HPDE6-E6E7 (cell line): ENCODE results near the gene DENND1A.

ENCODE experiments used
- DNase-seq: peaks from one replicate; pipeline ENCODE4 v3.0.0; 2011; ENCODE audit warnings: missing footprints; ENCODE audit errors: extremely low spot score

DENND1A gene

DNA sequence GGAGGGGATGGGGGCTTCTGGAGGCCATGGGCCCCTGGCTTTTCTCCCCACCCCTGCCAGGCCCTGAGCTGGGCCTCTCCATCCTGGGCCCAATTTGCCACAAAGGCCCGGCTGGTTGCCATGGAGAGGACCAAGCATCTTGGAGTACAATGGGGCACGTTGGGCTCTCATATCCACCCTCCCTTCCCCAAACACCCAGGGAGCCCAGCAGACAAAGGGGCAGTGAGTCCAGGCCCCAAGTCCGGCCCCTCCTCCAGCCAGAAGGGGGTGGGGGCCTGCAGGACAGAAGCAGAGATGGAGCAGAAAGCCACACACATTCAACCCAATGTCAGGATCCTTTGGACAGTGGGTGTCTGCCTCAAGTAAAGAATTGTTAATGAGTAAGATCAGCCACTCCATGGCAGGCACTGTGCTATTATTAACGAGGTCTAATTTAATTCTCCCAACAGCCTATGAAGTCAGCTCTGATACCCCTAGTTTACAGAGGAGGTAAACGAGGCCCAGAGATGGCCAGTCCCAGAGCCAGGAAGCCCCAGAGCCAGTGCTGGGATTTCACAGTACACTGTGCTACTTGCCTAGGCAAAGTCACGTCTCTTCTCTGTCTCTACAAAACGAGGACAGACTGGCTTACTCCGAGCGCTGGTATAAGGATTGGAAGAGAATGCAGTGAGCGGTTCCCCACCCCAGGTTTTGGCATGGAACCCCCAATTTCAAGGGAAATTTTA lies 571.6 kb downstream of the DENND1A start:
- DNase-seq: no peak

DNA sequence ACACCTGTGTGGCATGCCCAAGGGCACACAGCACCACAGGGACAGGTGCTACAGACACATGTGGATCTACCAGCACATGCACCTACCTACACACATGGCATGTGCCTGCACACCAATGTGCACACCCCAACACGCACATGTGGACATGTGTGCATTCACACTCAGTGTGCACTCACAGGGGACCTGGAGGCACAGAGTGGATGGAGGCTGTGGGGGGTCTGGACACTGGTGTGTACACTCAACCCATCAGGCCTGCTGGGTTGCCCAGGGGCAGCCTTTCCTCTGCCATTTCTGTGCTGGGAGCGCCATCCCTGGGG lies 572.2 kb downstream of the DENND1A start:
- DNase-seq: no peak

DNA sequence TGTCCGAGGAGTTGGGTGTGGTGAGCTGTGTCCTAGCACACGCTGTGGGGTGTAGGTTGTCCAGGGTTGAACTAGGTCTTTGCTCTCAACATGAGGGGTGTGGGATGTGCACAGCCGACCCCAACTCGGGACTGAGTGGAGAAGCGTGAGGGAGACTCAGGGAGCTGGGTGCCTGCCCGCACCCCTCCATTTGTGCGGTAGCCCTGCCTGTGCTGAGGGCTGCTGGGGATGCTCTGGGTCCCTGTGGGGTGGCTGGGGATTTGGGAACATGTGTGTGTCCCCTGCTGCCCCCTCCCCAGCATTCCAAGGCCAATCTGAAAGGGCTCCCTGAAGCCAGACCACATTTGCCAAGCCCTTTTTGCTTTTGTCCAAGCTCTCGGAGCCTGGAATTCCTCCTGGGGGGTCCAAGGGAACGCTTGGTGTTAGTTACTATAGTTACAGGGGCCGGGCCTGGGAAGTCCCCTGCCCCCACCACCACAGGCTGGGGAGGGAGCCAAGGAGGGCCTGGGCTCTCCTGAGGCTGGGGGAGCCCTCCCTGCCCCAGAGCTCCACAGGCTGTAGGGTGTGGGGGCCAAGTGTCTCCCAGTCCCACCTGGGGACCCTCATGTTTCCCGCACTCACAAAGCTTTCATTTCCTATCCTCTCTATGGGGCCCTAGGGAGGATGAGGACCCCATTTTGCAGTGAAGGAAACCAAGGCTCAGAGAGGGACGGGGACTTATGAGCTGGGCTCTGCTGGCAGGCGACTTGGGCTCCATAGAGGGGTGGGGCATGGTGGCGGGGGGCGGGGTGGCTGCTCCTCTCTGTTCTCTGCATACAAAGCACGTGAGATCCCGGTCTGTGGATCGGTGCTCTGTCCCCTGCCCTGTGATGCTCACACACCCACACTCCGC lies 572.8 kb downstream of the DENND1A start:
- no peak for DNase-seq

DNA sequence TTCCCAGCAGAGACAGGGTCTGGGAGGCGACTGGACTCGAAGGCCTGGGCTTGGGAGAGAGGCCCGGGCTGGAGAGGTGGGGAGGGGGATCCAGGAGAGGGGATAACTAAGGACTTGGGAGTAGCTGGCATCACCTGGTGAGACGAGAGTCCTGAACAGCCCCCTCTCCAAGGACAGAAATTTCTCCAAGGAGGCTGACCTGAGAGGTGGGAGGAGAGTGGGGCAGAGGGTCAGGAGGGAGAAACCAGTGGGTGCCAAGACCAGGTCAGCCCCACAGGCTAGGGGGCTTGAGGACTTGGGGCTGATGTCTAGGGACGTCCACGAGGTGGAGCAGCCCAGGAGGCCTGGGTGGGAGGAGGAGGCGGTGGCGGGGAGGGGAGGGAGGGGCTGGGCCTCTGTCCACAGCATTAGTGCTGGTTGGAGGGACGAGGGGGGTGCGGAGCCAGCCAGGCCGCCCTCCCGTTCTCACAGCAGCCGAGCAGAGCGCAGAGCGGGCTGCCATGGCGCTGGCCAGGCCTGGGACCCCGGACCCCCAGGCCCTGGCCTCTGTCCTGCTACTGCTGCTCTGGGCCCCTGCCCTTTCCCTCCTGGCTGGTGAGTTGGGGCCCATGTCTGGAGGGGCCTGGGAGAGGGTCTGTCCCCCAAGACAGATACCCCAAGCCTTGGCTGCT lies 574.0 kb downstream of the DENND1A start, which contains the start of gene CRB2:
CRB2 (plus strand) TSS at position 437 of the 671 bp plus-strand sequence; CDS start at position 501, 64 bp downstream.
- DNase-seq: no peak

DNA sequence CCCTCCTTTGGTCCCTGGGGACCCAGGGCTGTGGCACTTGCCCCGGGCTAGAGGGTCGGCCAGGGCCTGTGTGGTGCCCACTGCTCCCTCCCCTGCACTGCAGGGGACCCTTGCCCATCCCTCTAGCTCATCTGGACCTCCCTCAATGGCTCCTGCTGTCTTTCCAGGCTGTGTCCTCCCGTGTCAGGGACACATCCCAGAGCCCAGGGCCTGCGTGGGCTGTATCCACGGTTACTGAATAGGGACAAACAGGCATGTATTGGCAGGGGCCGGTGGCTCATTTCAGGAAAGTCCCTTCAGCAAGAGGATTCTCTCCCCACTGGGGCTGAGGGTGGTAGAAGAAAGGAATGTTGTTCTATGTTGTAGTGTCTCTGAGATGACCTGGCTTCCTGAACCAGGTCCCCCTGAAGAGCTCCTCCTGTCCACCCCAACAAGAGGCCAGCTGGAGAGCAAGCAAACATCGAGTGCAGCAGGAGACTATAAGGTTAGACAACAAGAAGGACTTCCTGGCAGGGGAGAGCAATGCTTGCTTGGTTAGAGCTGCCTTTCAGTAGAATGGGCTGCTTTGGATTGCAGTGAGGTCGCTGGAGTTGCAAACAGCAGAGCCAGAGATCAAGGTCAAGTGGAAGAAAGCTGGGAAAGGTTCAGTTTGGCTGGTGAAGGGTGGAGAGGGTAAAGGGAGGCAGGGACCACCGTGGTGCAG lies 575.0 kb downstream of the DENND1A start:
- DNase-seq: no peak

DNA sequence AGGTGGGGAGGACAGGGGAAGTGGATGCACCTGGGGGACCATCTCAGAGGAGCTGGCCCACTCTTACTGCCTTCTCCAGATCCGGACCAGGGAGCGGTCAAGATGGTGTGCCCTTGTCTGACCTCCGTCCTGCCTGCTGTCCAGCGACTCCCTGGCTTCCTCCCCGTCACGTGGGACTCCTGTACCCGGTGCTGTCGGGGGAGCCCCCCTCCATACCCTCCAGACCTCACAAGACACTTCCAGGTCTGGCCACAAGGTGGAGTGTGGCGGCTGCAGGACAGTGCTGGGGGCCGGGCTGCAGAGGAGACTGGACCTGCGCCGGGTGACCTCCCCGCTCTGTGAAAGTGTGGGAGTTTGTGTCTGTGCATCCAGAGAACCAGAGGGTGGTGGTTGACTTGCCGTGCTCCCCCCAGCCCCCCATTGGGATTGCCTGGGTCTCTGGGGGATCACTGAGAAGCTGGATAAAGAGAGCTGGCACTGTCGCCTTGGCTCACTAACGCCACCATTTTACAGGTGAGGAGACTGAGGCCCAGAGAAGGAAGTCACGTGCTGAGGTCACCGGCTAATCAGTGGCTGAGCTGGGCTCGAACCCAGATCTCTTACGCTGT lies 575.8 kb downstream of the DENND1A start:
- peak; percentile 64 for DNase-seq

DNA sequence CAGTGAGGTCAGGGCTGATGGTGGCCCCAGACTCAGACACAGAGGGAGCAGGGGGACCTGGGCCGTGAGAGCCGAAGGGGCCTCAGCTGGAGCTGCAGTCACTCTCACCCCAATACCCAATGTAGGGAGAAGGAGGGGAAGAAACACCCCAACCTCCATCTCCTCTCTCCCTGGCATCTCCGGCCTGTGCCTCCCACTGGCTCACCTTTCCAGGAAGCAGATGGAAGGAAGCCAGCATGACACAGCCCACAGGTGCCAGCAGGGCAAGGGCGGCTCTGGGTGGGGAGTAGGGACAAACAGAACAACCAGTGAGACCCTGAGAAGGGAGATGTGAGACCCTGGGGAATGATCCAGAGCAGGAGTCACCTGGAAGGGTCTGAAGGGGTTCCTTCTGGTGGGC lies 576.9 kb downstream of the DENND1A start:
- DNase-seq: no peak

DNA sequence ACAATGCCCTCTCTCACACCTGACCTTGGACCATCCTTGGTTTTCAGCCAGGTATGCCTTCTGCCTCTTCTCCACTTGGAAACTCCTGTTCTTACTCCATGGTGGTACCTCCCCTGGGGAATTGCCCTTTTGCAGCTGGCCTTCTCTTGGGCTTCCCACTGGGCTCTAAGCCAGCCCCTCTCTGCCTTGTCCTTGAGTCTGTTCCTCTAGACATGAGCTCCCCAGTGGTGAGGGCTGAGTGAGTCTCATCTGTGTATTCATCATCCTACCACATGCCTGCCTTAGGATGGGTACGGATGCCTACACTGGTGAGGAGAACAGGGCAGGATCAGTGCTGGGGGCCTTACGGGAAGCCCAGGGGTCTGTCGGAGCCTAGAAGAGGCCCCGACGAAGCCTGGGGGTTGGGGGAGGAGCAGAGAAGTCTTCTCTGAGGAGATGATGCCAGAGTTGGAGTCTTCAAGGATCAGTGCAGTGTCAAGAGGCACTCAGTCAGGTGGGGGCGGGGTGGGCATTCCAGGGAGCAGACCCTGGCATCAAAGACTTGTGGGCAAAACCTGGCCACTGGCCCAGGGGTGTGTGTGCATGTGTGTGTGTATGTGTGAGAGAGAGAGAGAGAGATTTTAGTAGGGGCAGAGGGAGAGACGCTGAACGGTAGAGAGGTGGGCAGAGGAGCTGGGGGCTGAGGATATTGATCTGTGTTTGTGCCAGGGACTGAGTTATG lies 579.2 kb downstream of the DENND1A start:
- DNase-seq: no peak

DNA sequence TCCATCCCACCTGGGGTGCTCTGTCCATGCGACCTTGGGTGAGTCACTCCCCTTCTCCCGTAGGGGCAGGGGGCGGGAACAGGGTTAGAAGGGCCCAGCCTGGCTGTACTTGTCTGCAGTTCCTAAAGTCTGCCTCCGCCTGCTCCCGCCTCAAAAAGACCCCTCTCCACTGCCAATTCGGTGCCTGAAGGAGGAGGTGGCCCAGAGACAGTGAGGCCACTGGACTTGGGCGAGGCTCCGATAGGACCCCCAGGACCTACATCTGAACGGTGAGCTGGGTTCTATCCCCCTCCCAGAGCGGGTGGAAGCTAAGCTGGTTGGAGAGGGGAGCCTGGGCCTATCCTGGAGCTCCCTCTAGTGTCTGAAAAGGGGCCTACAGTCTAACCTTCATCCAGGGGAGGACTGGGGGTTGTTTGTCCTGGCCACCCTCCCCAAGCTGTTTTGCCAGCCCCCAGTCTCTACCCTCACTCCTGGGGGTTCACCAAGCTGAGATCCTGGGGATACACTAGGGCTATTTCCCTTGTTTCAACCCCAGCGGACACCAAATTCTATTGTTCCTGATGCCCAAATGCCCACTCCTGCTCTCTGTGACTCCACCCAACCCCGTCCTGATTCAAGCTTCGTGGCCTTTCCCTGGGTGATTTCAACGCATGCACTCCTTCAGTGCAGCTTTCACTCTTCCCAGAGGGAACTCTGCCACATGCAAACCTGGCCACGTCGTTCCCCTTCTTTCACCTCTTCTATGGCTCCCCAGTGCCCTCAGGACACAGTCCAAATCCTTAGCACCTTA lies 580.0 kb downstream of the DENND1A start:
- DNase-seq: peak; percentile 66

DNA sequence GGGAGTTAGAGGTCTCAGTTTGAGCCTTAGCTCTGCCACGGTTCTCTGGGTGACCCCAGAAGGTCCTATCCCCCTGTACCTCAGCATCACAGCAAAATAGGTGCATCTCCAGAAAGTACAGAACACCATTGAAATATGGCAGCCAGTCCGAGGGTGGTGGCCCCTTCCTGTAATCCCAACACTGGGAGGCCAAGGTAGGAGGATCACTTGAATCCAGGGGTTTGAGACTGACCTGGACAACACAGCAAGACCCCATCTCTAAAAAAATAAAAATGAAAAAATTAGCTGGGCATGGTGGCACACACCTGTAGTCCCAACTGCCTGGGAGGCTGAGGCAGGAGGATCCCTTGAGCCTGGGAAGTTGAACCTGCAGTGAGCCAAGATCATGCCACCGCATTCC lies 580.9 kb downstream of the DENND1A start:
- no peak for DNase-seq

DNA sequence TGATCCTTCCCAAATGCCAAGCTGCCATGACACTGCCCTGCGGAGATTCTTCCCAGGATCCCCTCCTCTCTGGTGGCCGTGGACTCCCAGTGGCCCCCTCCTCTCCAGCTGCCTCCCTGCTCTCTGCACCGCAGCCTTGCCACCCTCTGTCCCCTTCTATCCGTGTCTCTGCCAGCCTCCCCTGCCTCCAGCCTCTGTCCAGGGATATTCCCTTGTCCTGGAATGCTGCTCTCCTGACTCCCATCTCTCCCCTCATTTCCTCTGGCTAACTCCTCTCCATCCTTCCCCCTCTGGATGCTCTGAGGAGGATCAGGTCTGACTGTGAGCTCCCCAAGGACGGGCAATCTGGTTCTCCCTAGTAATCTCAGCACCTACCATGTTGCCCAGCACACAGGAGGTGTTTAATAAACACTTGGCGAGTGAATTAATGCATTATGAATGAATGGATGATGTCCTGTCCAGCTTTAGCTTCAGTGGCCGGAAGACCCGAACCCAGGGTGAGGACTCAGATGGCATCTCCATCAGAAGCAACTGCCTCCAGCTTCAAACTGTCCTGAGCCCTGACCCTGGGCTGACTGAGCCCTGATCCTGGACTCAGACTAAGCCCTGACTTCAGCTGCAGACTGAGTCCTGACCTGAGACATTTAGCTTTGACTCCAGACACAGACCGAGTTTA lies 581.5 kb downstream of the DENND1A start:
- no peak for DNase-seq

DNA sequence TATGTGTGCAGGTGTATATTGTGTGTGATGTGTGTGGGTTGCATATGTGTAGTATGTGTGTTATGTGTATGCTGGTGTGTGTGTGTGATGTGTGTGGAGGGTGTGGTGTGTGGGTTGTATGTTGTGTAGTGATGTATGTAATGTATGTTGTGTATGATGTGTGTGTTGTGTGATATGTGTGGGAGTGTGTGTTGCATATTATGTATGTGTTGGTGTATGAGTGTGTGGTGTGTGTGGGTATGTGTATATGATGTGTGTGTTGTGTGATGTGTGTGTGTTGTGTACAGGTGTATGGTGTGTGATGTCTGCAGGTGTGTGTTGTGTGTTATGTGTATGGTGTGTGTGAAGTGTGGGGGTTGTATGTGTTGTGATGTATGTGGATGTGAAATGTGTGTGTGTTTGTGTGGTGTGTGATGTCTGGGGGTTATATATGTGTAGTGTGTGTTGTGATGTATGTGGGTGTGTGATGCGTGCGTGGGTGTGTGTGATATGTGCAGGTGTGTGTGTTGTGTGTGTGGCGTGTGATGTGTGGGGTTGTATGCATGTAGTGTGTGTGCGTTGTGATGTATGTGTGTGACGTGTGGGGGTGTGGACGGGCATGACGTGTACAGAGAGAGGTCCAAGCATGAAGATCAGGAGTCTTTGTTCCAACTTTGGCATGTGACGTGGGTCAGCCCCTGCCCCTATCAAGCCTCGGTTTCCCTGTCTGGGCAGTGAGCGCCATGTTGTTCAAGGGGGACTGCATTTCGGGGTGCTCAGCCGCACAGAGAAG lies 582.5 kb downstream of the DENND1A start:
- no peak for DNase-seq

DNA sequence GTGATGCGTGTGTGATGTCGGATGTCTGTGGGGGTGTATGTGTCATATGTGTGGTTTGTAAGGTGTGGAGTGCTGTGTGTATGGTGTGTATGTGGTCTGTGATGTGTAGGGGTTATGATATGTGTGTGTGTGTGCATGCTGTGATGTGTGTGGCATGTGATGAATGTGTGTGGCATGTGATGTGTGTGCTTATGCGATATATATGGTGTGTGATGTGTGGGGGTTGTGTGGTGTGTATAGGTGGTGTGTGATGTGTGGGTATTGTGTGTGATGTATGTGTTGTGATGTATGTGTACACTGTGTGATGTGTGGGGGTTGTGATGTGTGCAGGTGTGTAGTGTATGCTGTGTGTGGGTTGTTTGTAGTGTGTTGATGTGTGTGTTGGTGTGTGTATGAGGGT lies 583.1 kb downstream of the DENND1A start:
- DNase-seq: no peak

DNA sequence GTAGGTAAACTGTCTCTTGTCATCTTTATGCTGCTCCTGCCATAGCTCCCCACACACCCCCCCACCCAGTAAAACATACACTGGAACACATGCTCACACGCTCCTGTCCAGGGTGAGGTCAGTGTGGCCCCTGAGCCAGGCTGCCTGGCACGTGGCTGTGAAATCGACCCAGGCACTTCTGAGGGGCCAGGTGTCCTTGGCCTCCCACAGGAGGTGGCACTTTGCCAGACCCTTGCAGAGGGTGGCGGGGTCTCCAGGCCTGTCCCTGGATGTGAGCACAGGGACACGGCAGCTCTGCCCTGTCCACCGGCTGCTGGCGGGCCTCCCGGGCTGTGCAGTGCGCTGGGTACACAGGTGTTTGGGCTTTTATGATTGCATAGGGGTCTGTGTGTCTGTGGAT lies 583.9 kb downstream of the DENND1A start:
- DNase-seq: no peak

DNA sequence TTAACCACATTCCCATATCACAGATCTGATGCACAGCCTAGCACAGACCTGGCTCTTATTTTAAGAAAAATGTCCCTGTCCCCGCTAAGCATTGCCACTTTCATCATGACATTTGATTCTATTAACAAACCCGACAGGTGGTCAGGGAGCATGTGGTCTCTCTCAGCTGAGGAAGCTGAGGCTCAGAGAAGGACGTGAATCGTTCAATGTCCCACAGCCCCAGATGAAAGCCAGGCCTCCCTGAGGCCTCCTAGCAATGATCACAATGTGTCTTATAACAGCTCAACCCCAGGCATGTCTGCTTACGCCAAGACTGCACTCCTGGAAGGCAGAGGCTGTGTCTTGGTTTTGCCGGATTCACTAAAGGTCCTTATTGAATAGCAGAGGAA lies 584.4 kb downstream of the DENND1A start:
- DNase-seq: no peak

DNA sequence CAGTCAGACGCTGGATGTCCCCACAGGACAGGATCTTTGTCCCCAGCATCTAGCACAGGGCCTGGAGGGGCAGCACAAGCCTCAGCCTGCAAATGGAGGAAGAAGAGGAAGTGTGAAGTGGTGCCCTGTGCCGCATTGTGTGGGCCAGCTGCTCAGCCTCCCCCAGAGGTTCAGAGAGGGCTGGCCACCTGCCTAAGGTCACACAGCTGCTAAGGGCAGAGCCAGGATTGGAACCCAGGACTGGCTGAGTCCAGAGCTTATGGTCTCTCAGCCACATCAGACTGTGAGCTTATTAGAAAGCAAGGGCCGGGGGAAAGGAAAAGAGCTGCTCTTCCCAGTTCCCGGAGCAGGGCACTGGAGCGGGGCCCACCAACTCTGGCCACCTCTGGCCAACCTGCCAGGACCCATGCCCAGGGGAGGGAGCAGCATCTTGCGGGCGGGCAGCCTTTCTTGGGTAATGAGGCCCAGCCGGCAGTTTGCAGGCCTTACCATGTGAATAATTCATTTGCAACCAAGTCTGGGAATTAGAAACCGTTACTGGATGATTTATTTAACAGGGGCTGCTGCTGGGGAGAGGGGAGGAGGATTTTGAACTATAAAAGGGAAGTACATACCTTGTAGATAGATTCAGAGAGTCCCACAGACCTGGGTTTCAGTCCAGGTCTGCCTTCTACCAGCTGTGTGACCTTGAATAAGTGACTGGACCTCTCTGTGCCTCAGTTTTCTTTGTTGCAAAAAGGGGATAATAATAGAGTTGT lies 585.6 kb downstream of the DENND1A start:
- no peak for DNase-seq

DNA sequence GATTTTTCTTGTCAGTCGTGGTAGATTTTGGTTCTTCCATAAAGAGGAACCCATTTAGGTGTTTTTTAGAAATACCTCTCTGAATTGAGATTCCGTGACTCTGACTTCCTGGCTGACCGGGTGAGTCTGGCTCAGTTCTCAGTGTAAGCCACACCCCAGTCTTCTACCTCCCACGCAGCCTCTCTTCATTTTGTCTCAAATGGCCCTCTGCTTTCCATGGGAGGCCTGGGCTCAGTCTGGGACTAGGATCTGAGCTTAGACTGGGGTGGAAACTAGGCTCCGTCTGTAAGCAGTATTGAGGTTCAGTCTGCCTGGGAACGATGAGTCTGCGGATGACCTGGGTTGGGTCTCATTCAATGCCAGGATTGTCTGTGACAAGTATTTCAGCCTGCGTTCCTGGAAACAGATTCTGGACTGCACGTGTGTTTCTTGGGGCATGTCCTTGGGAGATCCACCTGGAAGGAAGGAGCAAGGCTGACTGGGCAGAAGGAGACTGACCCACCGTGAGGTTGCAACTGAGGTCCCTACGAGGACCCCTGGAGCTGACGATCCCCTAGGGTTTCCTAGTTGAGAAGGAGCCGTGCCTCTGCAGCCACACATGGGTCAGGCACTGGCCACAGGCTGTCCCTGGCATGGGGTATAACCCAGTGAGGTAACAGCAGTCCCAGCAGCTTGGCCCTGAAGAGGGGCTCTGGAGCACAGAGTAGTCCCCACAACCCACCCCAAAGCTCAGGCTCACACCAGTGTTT lies 586.3 kb downstream of the DENND1A start:
- no peak for DNase-seq
